ENCODE results near the gene DST. TPM values are rescaled to one million over a fixed set of nuclear protein-coding genes. Genes with fewer than 3 reads are reported as not detected.

Gene DST
- total RNA-seq, 1 donor from 2014 or later, result 259 TPM

- Mint-ChIP-seq H3K27me3 (ENCODE audit: insufficient read depth, low read depth) (no peaks in the 10 kb centered on the region), H3K4me3 (no peak overlapping the region), H3K4me1 (peaks cover 36% of the 10 kb centered on the region), H3K36me3 (peaks cover 36% of the 10 kb centered on the region), H3K27ac (no peak overlapping the region), H3K9me3 (no peaks in the 10 kb centered on the region)
- H3K79me2 ChIP-seq (ENCODE audit: low read depth), result no peaks in the 10 kb centered on the region
- H2AFZ ChIP-seq (replicated peaks), result no peak overlapping the region
- H3K27me3 ChIP-seq, result no peaks in the 10 kb centered on the region
- TF ChIP-seq CTCF (IDR thresholded peaks at IDR 0.05) (no peak), EZH2phosphoT487 (IDR thresholded peaks at IDR 0.05) (no peak), EZH2 (IDR thresholded peaks at IDR 0.05) (no peak)
- H3K27ac ChIP-seq, result no peak overlapping the region
- no peak overlapping the region for H3K4me2 ChIP-seq
- no peak overlapping the region for H3K9ac ChIP-seq
- peaks cover 33% of the 10 kb centered on the region for H3K36me3 ChIP-seq
- no peak overlapping the region for H3K4me3 ChIP-seq
- no peaks in the 10 kb centered on the region for H4K20me1 ChIP-seq (ENCODE audit: low read depth)
- no peak for DNase-seq (ENCODE audit: low spot score)
- H3K4me1 ChIP-seq, result peaks cover 32% of the 10 kb centered on the region
- peaks cover 10% of the 10 kb centered on the region for H3F3A ChIP-seq (ENCODE audit: low read depth)
- H3K9me3 ChIP-seq (ENCODE audit: low read depth), result no peaks in the 10 kb centered on the region
Observed at GRCh38 chr6:56574292-56574691, 68.4 kb downstream of the DST start.

GRCh38 chr6:56573624-56574023 is 69.1 kb downstream of the DST start:
- H3K4me3 ChIP-seq, result no peak overlapping the region
- no peak overlapping the region for H2AFZ ChIP-seq (replicated peaks)
- no peaks in the 10 kb centered on the region for H3K79me2 ChIP-seq (ENCODE audit: low read depth)
- no peak overlapping the region for H3K4me2 ChIP-seq
- no peak for DNase-seq (ENCODE audit: low spot score)
- H3K4me1 ChIP-seq, result peaks cover 32% of the 10 kb centered on the region
- H3F3A ChIP-seq (ENCODE audit: low read depth), result peaks cover 10% of the 10 kb centered on the region
- no peaks in the 10 kb centered on the region for H3K27me3 ChIP-seq
- no peak overlapping the region for H3K4me3 Mint-ChIP-seq
- peak overlapping the region; percentile 16 for H3K27ac ChIP-seq
- H3K9ac ChIP-seq, result no peak overlapping the region
- H3K9me3 ChIP-seq (ENCODE audit: low read depth), result no peaks in the 10 kb centered on the region
- TF ChIP-seq CTCF (IDR thresholded peaks at IDR 0.05) (no peak), EZH2 (IDR thresholded peaks at IDR 0.05) (no peak)
- peaks cover 38% of the 10 kb centered on the region for H3K4me1 Mint-ChIP-seq
- H3K36me3 ChIP-seq, result peaks cover 34% of the 10 kb centered on the region
- H3K36me3 Mint-ChIP-seq, result peaks cover 34% of the 10 kb centered on the region
- no peaks in the 10 kb centered on the region for H4K20me1 ChIP-seq (ENCODE audit: low read depth)
- H3K27me3 Mint-ChIP-seq (ENCODE audit: insufficient read depth, low read depth), result peaks cover 2% of the 10 kb centered on the region
- no peak overlapping the region for H3K27ac Mint-ChIP-seq
- no peaks in the 10 kb centered on the region for H3K9me3 Mint-ChIP-seq

GRCh38 chr6:56572788-56573471 is 69.8 kb downstream of the DST start:
- H3K4me3 Mint-ChIP-seq, result no peak overlapping the region
- Histone ChIP-seq H3K9ac (no peak overlapping the region), H3K36me3 (peaks cover 33% of the 10 kb centered on the region), H3K4me3 (no peak overlapping the region), H3K4me2 (no peak overlapping the region), H3K27me3 (no peaks in the 10 kb centered on the region), H3F3A (ENCODE audit: low read depth) (peaks cover 10% of the 10 kb centered on the region), H3K4me1 (peaks cover 38% of the 10 kb centered on the region), H2AFZ (replicated peaks) (no peak overlapping the region), H3K9me3 (ENCODE audit: low read depth) (no peaks in the 10 kb centered on the region), H4K20me1 (ENCODE audit: low read depth) (no peaks in the 10 kb centered on the region), H3K27ac (no peak overlapping the region), H3K79me2 (ENCODE audit: low read depth) (no peaks in the 10 kb centered on the region)
- DNase-seq (ENCODE audit: low spot score), result peak; percentile 62
- H3K27ac Mint-ChIP-seq, result no peak overlapping the region
- H3K4me1 Mint-ChIP-seq, result peaks cover 44% of the 10 kb centered on the region
- TF ChIP-seq EZH2phosphoT487 (IDR thresholded peaks at IDR 0.05) (no peak), CTCF (IDR thresholded peaks at IDR 0.05) (no peak), EZH2 (IDR thresholded peaks at IDR 0.05) (no peak)
- peaks cover 2% of the 10 kb centered on the region for H3K27me3 Mint-ChIP-seq (ENCODE audit: insufficient read depth, low read depth)
- peaks cover 30% of the 10 kb centered on the region for H3K36me3 Mint-ChIP-seq
- H3K9me3 Mint-ChIP-seq, result no peaks in the 10 kb centered on the region
